HCT116 (cell line): ENCODE data around the gene FAM53B. TPM values are rescaled to one million over a fixed set of nuclear protein-coding genes. Genes with fewer than 3 reads are reported as not detected.

ENCODE experiments used
- ATAC-seq: fragments of 200-7000 bp; cut with Tn5 transposase; 2 replicates; pipeline ENCODE4 v1.9.1; 2020; ENCODE audit warnings: mild to moderate bottlenecking, moderate library complexity
- BruUV-seq: library from RNA; stranded (reverse); fragments of 400-500 nt; replicated peaks from 2 replicates; lab custom pipeline; 2021; lab: Mats Ljungman, UMichigan
- CTCF ChIA-PET: fragments of 300-600 bp; sonication (Branson Sonifier 250); formaldehyde crosslinking; loops from one replicate; lab custom pipeline; 2021; ENCODE audit warnings: antibody characterized with exemption; lab: Charles Lee
- POLR2A ChIA-PET: fragments of 300-600, 350-600 bp; sonication (Branson Sonifier 250); formaldehyde crosslinking; loops from one replicate; lab custom pipeline; 2021; ENCODE audit warnings: antibody characterized with exemption; lab: Charles Lee
- RAD21 ChIA-PET, 2 experiments: fragments of 300-600 bp; sonication (Branson Sonifier 250); formaldehyde crosslinking; loops; one replicate each; lab custom pipeline; 2023; ENCODE audit warnings: low total read pairs in 2 of 2; ENCODE audit not compliant: uncharacterized antibody in 2 of 2, unreplicated experiment in 2 of 2, low non-redundant PET in 1 of 2; lab: Charles Lee
- DNase-seq: peaks from one replicate; pipeline ENCODE4 v3.0.0-alpha.2; 2010; ENCODE audit warnings: low read depth, low spot score
- H2AFZ ChIP-seq: fragments of 200-600 bp; shearing (Covaris generic), sonication (generic); 2 replicates; pipeline ENCODE4 v1.6.1; 2017; ENCODE audit warnings: low read depth, mixed run types, mixed read lengths, antibody characterized with exemption, low read length; ENCODE audit not compliant: poor library complexity, severe bottlenecking
- H3K27ac ChIP-seq: 2 replicates; pipeline ENCODE4 v1.5.1; 2012; ENCODE audit warnings: low read depth, low read length
- H3K27me3 ChIP-seq: fragments of 200-600 bp; sonication (generic); 2 replicates; pipeline ENCODE4 v1.6.1; 2016; ENCODE audit warnings: mixed run types, low read length, mixed read lengths; ENCODE audit not compliant: insufficient read depth
- H3K36me3 ChIP-seq, 2 experiments: fragments of 200-500 bp in 1 of 2; fragments of 200-600 bp in 1 of 2; sonication (Bioruptor generic) in 1 of 2; sonication (generic) in 1 of 2; 2 replicates each; pipeline versions ENCODE4 v1.5.1 to v1.6.1; 2014 to 2016; ENCODE audit warnings: low read length in 2 of 2, inconsistent platforms in 1 of 2, mixed read lengths in 1 of 2, mixed run types in 1 of 2; ENCODE audit not compliant: insufficient read depth in 2 of 2, control insufficient read depth in 1 of 2
- H3K4me1 ChIP-seq, 2 experiments: fragments of 200-600 bp in 1 of 2; sonication (generic) in 1 of 2; 2 replicates each; pipeline versions ENCODE4 v1.5.1 to v1.6.1; 2012 to 2017; ENCODE audit warnings: low read length in 2 of 2, inconsistent platforms in 1 of 2, mild to moderate bottlenecking in 1 of 2, mixed read lengths in 1 of 2, mixed run types in 1 of 2, moderate library complexity in 1 of 2; ENCODE audit not compliant: insufficient read depth in 2 of 2, control insufficient read depth in 1 of 2
- H3K4me2 ChIP-seq: fragments of 200-600 bp; sonication (generic); 2 replicates; pipeline ENCODE4 v1.6.1; 2017; ENCODE audit warnings: mixed run types, low read length, mixed read lengths
- H3K4me3 ChIP-seq, 2 experiments: fragments of 200-600 bp in 1 of 2; sonication (generic) in 1 of 2; replicated peaks in 1 of 2; 2 replicates each; pipeline ENCODE4 v1.5.1; 2011 to 2016; ENCODE audit warnings: low read length in 2 of 2, control low read depth in 1 of 2, low read depth in 1 of 2, mild to moderate bottlenecking in 1 of 2, mixed read lengths in 1 of 2, mixed run types in 1 of 2
- H3K79me2 ChIP-seq: fragments of 200-600 bp; sonication (generic); 2 replicates; pipeline ENCODE4 v1.6.1; 2017; ENCODE audit warnings: mild to moderate bottlenecking, mixed run types, low read length, moderate library complexity, mixed read lengths; ENCODE audit not compliant: insufficient read depth
- H3K9ac ChIP-seq: fragments of 200-600 bp; sonication (generic); 2 replicates; pipeline ENCODE4 v1.6.1; 2016; ENCODE audit warnings: low read length, mixed read lengths
- H3K9me2 ChIP-seq: fragments of 200-600 bp; sonication (generic), shearing (Covaris generic); 2 replicates; pipeline ENCODE4 v1.6.1; 2017; ENCODE audit warnings: mixed run types, mild to moderate bottlenecking, moderate library complexity; ENCODE audit not compliant: insufficient read depth
- H3K9me3 ChIP-seq, 2 experiments: fragments of 200-500 bp in 1 of 2; fragments of 200-600 bp in 1 of 2; sonication (Bioruptor generic) in 1 of 2; sonication (generic) in 1 of 2; 2 replicates each; pipeline ENCODE4 v1.6.1; 2014 to 2017; ENCODE audit warnings: low read length in 2 of 2, mixed read lengths in 2 of 2, inconsistent platforms in 1 of 2, low read depth in 1 of 2, mild to moderate bottlenecking in 1 of 2, mixed run types in 1 of 2, moderate library complexity in 1 of 2; ENCODE audit not compliant: control insufficient read depth in 1 of 2, insufficient read depth in 1 of 2
- H4K20me1 ChIP-seq: fragments of 200-600 bp; sonication (generic), shearing (Covaris generic); 2 replicates; pipeline ENCODE4 v1.6.1; 2017; ENCODE audit warnings: mixed run types, mild to moderate bottlenecking, moderate library complexity; ENCODE audit not compliant: insufficient read depth
- CBX3 ChIP-seq: IDR thresholded peaks from 2 replicates; pipeline ENCODE4 v1.6.1; 2012; ENCODE audit warnings: low read depth
- CEBPB ChIP-seq: IDR thresholded peaks from 2 replicates; pipeline ENCODE4 v1.6.1; 2012; ENCODE audit warnings: low read depth
- EGR1 ChIP-seq: IDR thresholded peaks from 2 replicates; pipeline ENCODE4 v1.6.1; 2012; ENCODE audit warnings: low read depth
- ELF1 ChIP-seq: IDR thresholded peaks from 2 replicates; pipeline ENCODE4 v1.6.1; 2012; ENCODE audit warnings: low read depth, borderline replicate concordance
- FOSL1 ChIP-seq: IDR thresholded peaks from 2 replicates; pipeline ENCODE4 v1.6.1; 2012; ENCODE audit warnings: low read depth
- POLR2AphosphoS5 ChIP-seq: IDR thresholded peaks from 2 replicates; pipeline ENCODE4 v1.6.1; 2011; ENCODE audit warnings: mild to moderate bottlenecking, low read depth, low read length, moderate library complexity
- RAD21 ChIP-seq: IDR thresholded peaks from 2 replicates; pipeline ENCODE4 v1.6.1; 2012; ENCODE audit warnings: low read depth, mild to moderate bottlenecking
- SP1 ChIP-seq: IDR thresholded peaks from 2 replicates; pipeline ENCODE4 v1.6.1; 2012; ENCODE audit warnings: low read depth
- TCF7L2 ChIP-seq: IDR thresholded peaks from 2 replicates; pipeline ENCODE4 v1.7.0; 2011; ENCODE audit warnings: borderline replicate concordance, inconsistent platforms; ENCODE audit not compliant: insufficient read depth, insufficient read length; ENCODE audit errors: extremely low read depth
- YY1 ChIP-seq: IDR thresholded peaks from 2 replicates; pipeline ENCODE4 v1.6.1; 2011; ENCODE audit warnings: low read length, low read depth, moderate library complexity, mild to moderate bottlenecking; ENCODE audit not compliant: insufficient replicate concordance; ENCODE audit errors: extremely low read depth
- ZFX ChIP-seq: fragments of 450-650 bp; IDR thresholded peaks from 2 replicates; pipeline ENCODE4 v1.6.1; 2017
- ZNF274 ChIP-seq: fragments of 200-500 bp; sonication (Bioruptor generic); IDR thresholded peaks from 2 replicates; pipeline ENCODE4 v1.6.1; 2014; ENCODE audit warnings: mild to moderate bottlenecking, low read depth, low read length, inconsistent platforms
- intact Hi-C: fragments of 100-400 bp; cut with micrococcal nuclease; formaldehyde crosslinking; loops from 2 replicates; pipeline ENCODE4 v1.10.0; 2022
- total RNA-seq: library from RNA; stranded (reverse); gene quantifications from one replicate; pipeline ENCODE4 v1.2.1, GENCODE V29; 2021; ENCODE audit not compliant: unreplicated experiment
- TF ChIP-seq, protein P1 (sequence below): IDR thresholded peaks from 2 replicates; pipeline ENCODE4 v1.6.1; 2012
- TF ChIP-seq, protein P2 (sequence below): IDR thresholded peaks from 2 replicates; pipeline ENCODE4 v1.6.1; 2011; ENCODE audit warnings: mild to moderate bottlenecking, low read length, moderate library complexity; ENCODE audit not compliant: insufficient replicate concordance; ENCODE audit errors: extremely low read depth

The FAM53B gene
- total RNA-seq, 1 experiment from 2014 or later = 19.6 TPM

DNA sequence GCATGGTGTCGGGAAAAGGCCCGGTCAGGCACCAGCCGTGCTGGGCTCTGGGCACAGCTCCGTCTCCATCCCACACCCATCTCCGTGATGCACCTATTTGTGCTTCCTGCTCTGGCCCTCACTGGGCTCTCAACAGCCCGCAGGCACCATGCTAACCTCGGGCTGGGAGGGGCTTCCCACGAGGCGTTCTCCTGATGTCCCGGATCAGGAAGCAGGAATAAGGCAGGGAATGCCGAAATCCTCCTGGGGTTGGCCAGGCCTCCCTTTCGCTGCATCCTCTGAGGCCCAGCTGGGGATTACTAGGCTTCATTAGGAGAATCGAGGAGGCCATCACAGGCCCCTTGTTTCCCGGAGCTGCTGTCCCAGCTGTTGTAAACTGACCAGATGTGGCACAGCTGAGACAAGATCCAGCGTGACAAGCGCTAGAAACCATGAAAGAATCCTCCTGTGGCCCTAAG, 72.0 kb downstream of the FAM53B start:
- no TSS peak for BruUV-seq
- Histone ChIP-seq H3K9me2 (no peaks in the 10 kb centered on the region), H3K79me2 (no peaks in the 10 kb centered on the region; the same call in 1 of the 2 replicates), H3K4me3 (no peak overlapping the region), H3K9ac (no peak overlapping the region), H3K9me3 (no peaks in the 10 kb centered on the region), H3K36me3 (no peaks in the 10 kb centered on the region; a peak in 1 of 4 replicates), H3K27ac (no peak overlapping the region), H3K4me1 (peaks cover 7 to 17% of the 10 kb centered on the region in 2 experiments; a peak in 3 of 4 replicates), H3K4me2 (peak overlapping the region; percentile 18; the same call in 1 of the 2 replicates), H3K27me3 (no peaks in the 10 kb centered on the region), H2AFZ (no peak overlapping the region), H4K20me1 (no peaks in the 10 kb centered on the region)
- CTCF ChIA-PET = interaction anchor here (1.0 to 1.3 kb wide), 2 partner anchors 69 to 73 kb away, joined by 4 to 5 read pairs; no protein-coding TSS in a partner anchor
- RAD21 ChIA-PET = no interaction called here
- TF ChIP-seq ZNF274 = no peak
- TF ChIP-seq, protein P1, sequence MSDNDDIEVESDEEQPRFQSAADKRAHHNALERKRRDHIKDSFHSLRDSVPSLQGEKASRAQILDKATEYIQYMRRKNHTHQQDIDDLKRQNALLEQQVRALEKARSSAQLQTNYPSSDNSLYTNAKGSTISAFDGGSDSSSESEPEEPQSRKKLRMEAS = no peak
- no peak for TF ChIP-seq YY1
- TF ChIP-seq EGR1 = no peak
- no peak for TF ChIP-seq FOSL1
- TF ChIP-seq CBX3 = no peak
- no peak for TF ChIP-seq CEBPB
- TF ChIP-seq SP1 = no peak
- no peak for TF ChIP-seq ELF1
- TF ChIP-seq ZFX = no peak
- no peak for TF ChIP-seq POLR2AphosphoS5
- TF ChIP-seq, protein P2, sequence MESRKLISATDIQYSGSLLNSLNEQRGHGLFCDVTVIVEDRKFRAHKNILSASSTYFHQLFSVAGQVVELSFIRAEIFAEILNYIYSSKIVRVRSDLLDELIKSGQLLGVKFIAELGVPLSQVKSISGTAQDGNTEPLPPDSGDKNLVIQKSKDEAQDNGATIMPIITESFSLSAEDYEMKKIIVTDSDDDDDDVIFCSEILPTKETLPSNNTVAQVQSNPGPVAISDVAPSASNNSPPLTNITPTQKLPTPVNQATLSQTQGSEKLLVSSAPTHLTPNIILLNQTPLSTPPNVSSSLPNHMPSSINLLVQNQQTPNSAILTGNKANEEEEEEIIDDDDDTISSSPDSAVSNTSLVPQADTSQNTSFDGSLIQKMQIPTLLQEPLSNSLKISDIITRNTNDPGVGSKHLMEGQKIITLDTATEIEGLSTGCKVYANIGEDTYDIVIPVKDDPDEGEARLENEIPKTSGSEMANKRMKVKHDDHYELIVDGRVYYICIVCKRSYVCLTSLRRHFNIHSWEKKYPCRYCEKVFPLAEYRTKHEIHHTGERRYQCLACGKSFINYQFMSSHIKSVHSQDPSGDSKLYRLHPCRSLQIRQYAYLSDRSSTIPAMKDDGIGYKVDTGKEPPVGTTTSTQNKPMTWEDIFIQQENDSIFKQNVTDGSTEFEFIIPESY = no peak
- no peak for TF ChIP-seq TCF7L2
- TF ChIP-seq RAD21 = no peak
- intact Hi-C loops = no loop called here
- no peak for ATAC-seq
- no peak for DNase-seq
- POLR2A ChIA-PET = no interaction called here
